ENCODE results near the gene SNX7. TPM values are rescaled to one million over a fixed set of nuclear protein-coding genes. Genes with fewer than 3 reads are reported as not detected.

SNX7 gene
- total RNA-seq (2014; rRNA removed; shearing (Covaris generic); ENCODE audit: low replicate concordance) = 59.9 TPM in 2 replicates

- in situ Hi-C loops (cut with HindIII; ENCODE audit: low pct_unique_long_range_greater_than_20kb, low sequenced_read_pairs) = no loop called here
- DNase-seq (ENCODE audit: low read depth) = peak; percentile 81
These were observed at the start of gene SNX7 for GRCh38 chr1:98661544-98662355. Gene SNX7 (plus strand): TSS chr1:98661721. CDS start chr1:98661732, 11 bp downstream.

GRCh38 chr1:98637316-98637715, 24.2 kb upstream of the SNX7 start:
- no peak for DNase-seq (ENCODE audit: low read depth)
- in situ Hi-C loops (cut with HindIII; ENCODE audit: low pct_unique_long_range_greater_than_20kb, low sequenced_read_pairs) = no loop called here

GRCh38 chr1:98638185-98638584, 23.3 kb upstream of the SNX7 start:
- in situ Hi-C loops (cut with HindIII; ENCODE audit: low pct_unique_long_range_greater_than_20kb, low sequenced_read_pairs) = no loop called here
- no peak for DNase-seq (ENCODE audit: low read depth)

GRCh38 chr1:98644510-98644909, 17.0 kb upstream of the SNX7 start:
- DNase-seq (ENCODE audit: low read depth) = no peak
- in situ Hi-C loops (cut with HindIII; ENCODE audit: low pct_unique_long_range_greater_than_20kb, low sequenced_read_pairs) = no loop called here

- in situ Hi-C loops (cut with HindIII; ENCODE audit: low pct_unique_long_range_greater_than_20kb, low sequenced_read_pairs) = no loop called here
- no peak for DNase-seq (ENCODE audit: low read depth)
These were observed 10.3 kb upstream of the SNX7 start for GRCh38 chr1:98651116-98651632.

- DNase-seq (ENCODE audit: low read depth) = no peak
- in situ Hi-C loops (cut with HindIII; ENCODE audit: low pct_unique_long_range_greater_than_20kb, low sequenced_read_pairs) = no loop called here
These were observed 8.4 kb upstream of the SNX7 start for GRCh38 chr1:98653123-98653522.

GRCh38 chr1:98659879-98660278, 1.6 kb upstream of the SNX7 start:
- in situ Hi-C loops (cut with HindIII; ENCODE audit: low pct_unique_long_range_greater_than_20kb, low sequenced_read_pairs) = no loop called here
- DNase-seq (ENCODE audit: low read depth) = no peak

GRCh38 chr1:98660940-98661543, 479 bp upstream of the SNX7 start:
- DNase-seq (ENCODE audit: low read depth) = no peak
- in situ Hi-C loops (cut with HindIII; ENCODE audit: low pct_unique_long_range_greater_than_20kb, low sequenced_read_pairs) = no loop called here

- in situ Hi-C loops (cut with HindIII; ENCODE audit: low pct_unique_long_range_greater_than_20kb, low sequenced_read_pairs) = no loop called here
- no peak for DNase-seq (ENCODE audit: low read depth)
These were observed 792 bp downstream of the SNX7 start for GRCh38 chr1:98662356-98662670.

GRCh38 chr1:98668733-98669132, 7.2 kb downstream of the SNX7 start:
- DNase-seq (ENCODE audit: low read depth) = no peak
- in situ Hi-C loops (cut with HindIII; ENCODE audit: low pct_unique_long_range_greater_than_20kb, low sequenced_read_pairs) = no loop called here

GRCh38 chr1:98669355-98670296, 8.1 kb downstream of the SNX7 start:
- no peak for DNase-seq (ENCODE audit: low read depth)
- in situ Hi-C loops (cut with HindIII; ENCODE audit: low pct_unique_long_range_greater_than_20kb, low sequenced_read_pairs) = no loop called here

GRCh38 chr1:98672189-98672588, 10.7 kb downstream of the SNX7 start:
- DNase-seq (ENCODE audit: low read depth) = no peak
- in situ Hi-C loops (cut with HindIII; ENCODE audit: low pct_unique_long_range_greater_than_20kb, low sequenced_read_pairs) = no loop called here

GRCh38 chr1:98674075-98674781, 12.7 kb downstream of the SNX7 start:
- in situ Hi-C loops (cut with HindIII; ENCODE audit: low pct_unique_long_range_greater_than_20kb, low sequenced_read_pairs) = no loop called here
- DNase-seq (ENCODE audit: low read depth) = no peak

GRCh38 chr1:98675282-98675681, 13.8 kb downstream of the SNX7 start:
- in situ Hi-C loops (cut with HindIII; ENCODE audit: low pct_unique_long_range_greater_than_20kb, low sequenced_read_pairs) = no loop called here
- no peak for DNase-seq (ENCODE audit: low read depth)

GRCh38 chr1:98677288-98677687, 15.8 kb downstream of the SNX7 start:
- peak; percentile 20 for DNase-seq (ENCODE audit: low read depth)
- in situ Hi-C loops (cut with HindIII; ENCODE audit: low pct_unique_long_range_greater_than_20kb, low sequenced_read_pairs) = no loop called here

GRCh38 chr1:98681812-98682211, 20.3 kb downstream of the SNX7 start:
- in situ Hi-C loops (cut with HindIII; ENCODE audit: low pct_unique_long_range_greater_than_20kb, low sequenced_read_pairs) = no loop called here
- no peak for DNase-seq (ENCODE audit: low read depth)

- no peak for DNase-seq (ENCODE audit: low read depth)
- in situ Hi-C loops (cut with HindIII; ENCODE audit: low pct_unique_long_range_greater_than_20kb, low sequenced_read_pairs) = no loop called here
These were observed 26.7 kb downstream of the SNX7 start for GRCh38 chr1:98688110-98688739.

- no peak for DNase-seq (ENCODE audit: low read depth)
- in situ Hi-C loops (cut with HindIII; ENCODE audit: low pct_unique_long_range_greater_than_20kb, low sequenced_read_pairs) = no loop called here
These were observed 29.1 kb downstream of the SNX7 start for GRCh38 chr1:98690576-98690975.

All from Caki2 (cell line).